ENCODE data around the gene TAF1B. TPM values are rescaled to one million over a fixed set of nuclear protein-coding genes. Genes with fewer than 3 reads are reported as not detected.

The TAF1B gene
- total RNA-seq, 1 donor: 29.8 TPM

DNA sequence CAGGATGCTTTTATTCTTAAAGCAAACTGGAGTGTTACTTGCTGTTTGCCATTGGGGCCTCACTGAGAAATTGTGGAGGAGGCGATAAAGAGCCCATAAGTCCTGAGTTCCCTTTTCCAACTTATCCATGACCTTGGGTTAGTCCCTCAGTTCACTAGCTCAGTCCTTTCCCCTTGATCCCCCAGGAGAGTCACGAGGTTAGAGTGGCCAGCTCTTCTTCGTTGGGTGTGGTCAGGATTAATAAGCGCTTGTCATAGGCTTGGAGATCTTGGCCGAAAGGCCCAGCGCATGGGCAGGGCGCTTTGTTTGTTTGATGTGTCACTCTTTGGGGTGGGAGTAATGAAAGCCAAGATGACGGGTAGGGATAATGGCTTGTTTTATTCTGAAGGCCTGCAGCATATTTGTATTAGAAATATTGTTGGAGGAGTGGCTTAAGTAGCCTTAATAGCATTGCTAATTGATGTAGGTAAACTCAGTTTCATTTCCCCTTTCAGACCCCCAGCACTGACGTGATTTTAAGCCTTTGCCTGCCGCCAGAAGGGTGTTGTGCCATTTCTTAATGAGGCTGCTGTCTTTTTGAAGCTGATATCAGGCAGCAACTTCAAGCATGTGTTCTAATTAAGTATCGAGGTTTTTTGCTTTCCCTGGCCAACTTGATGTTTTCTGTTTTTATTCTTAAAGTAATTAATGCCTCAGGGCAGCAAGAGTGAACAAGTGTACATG lies 123.9 kb downstream of the TAF1B start:
- no peak overlapping the region for H3K4me3 ChIP-seq (ENCODE audit: low read depth, low read length)
- no peak for DNase-seq (ENCODE audit: low read depth)
- no peak for TF ChIP-seq CTCF (IDR thresholded peaks at IDR 0.05; ENCODE audit: insufficient read depth, low read depth, low read length)

DNA sequence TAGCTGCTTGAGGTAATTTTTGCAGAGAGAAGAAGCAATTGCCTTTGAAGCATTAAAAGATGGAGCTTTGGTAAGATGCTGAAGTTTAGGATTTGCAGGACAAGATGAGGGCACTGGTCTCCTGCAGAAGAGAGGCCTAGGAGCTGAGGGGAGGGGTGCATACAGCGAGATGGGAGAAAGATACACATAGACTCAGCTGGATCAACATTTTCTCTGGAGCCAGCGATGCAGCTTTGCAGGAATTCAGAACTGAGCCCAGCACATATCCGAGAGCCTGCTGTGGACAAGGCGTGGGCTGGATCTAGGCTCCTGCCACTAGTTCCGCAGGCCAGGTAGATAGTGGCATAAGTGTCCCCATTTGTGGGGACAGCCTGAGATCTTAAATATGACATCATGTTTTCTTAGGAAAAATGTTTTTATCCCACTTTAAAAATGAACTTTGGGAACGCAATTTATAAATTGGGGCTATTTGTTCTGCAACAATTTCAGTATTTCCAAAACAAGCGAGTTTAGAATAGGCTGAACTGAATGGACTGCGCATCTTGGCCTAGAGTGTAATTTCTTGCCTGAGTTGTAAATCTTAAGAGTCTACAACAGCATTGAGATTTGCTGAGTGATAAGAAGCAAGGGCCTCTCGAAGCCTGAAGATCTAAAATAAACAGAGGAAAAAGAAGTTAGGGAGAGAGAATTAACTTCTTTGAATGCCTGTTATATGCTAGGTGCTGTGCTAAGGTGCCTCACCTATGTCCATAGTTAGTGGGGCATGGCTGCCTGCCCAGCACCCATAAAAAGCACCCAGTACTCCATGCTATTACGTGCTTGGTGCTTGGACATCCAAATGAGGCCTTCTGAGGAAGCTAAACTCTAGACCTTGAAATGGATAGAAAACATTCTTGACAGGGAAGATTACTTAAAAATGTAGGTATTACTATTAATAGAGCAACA lies 125.6 kb downstream of the TAF1B start:
- DNase-seq (ENCODE audit: low read depth): no peak
- TF ChIP-seq CTCF (IDR thresholded peaks at IDR 0.05; ENCODE audit: insufficient read depth, low read depth, low read length): no peak
- H3K4me3 ChIP-seq (ENCODE audit: low read depth, low read length): no peak overlapping the region

GRCh38 chr2:9970200-9971044 lies 127.1 kb downstream of the TAF1B start:
- DNase-seq (ENCODE audit: low read depth): peak; percentile 43
- no peak overlapping the region for H3K4me3 ChIP-seq (ENCODE audit: low read depth, low read length)
- no peak for TF ChIP-seq CTCF (IDR thresholded peaks at IDR 0.05; ENCODE audit: insufficient read depth, low read depth, low read length)

GRCh38 chr2:9971105-9971818 lies 128.0 kb downstream of the TAF1B start:
- DNase-seq (ENCODE audit: low read depth): peak; percentile 51
- H3K4me3 ChIP-seq (ENCODE audit: low read depth, low read length): no peak overlapping the region
- TF ChIP-seq CTCF (IDR thresholded peaks at IDR 0.05; ENCODE audit: insufficient read depth, low read depth, low read length): no peak

GRCh38 chr2:9971890-9972289 lies 128.6 kb downstream of the TAF1B start:
- DNase-seq (ENCODE audit: low read depth): no peak
- TF ChIP-seq CTCF (IDR thresholded peaks at IDR 0.05; ENCODE audit: insufficient read depth, low read depth, low read length): no peak
- H3K4me3 ChIP-seq (ENCODE audit: low read depth, low read length): no peak overlapping the region
